Measurements from ENCODE around the gene MROH2B. TPM values are rescaled to one million over a fixed set of nuclear protein-coding genes. Genes with fewer than 3 reads are reported as not detected.

MROH2B gene
- total and polyA plus RNA-seq, 2 donors (not counting 3 experiments of a cell fraction or from before 2014, with no cell fraction given): not detected

DNA sequence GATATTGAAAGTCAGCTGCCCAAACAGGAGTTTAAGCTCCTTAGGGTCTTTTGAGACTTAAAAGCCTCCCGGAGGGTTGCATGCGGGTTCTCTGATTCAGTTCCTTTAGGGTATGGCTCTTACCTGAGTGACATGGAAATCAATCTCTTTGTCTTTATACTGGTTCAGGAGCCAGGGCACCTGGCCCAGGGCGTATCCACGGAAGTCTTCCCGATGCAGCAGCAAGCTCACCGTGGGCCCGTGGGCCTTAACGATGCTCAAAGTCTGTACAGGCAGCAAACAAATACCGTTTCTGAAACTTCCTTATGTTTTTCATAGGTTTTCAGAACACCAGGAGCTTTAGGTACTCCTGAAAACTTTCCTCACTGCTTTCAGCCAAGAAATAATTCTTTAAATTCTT is 13.2 kb downstream of the MROH2B start:
- CTCF ChIA-PET: interaction anchor here (1.5 kb wide), 1 partner anchor 9 kb away, joined by 4 read pairs; no protein-coding TSS in a partner anchor

More for the DNA sequence above, 13.2 kb downstream of the MROH2B start:
- no peak overlapping the region for H3K4me2 ChIP-seq (ENCODE audit: insufficient read depth, low read length)
- TF ChIP-seq MAX (IDR thresholded peaks at IDR 0.05; ENCODE audit: insufficient read depth, insufficient read length) (no peak), GATA2 (IDR thresholded peaks at IDR 0.05; ENCODE audit: insufficient read depth, insufficient read length, low read depth, low read length) (no peak), JUN (IDR thresholded peaks at IDR 0.05; ENCODE audit: borderline replicate concordance, insufficient read depth, insufficient read length, low read depth) (no peak), MYC (IDR thresholded peaks at IDR 0.05; ENCODE audit: low read depth, low read length) (no peak), EZH2 (IDR thresholded peaks at IDR 0.05; ENCODE audit: borderline replicate concordance, low read depth, low read length, severe bottlenecking) (no peak), POLR2AphosphoS5 (IDR thresholded peaks at IDR 0.05; ENCODE audit: insufficient read depth, low read depth, low read length) (no peak), POLR2A (IDR thresholded peaks at IDR 0.05; ENCODE audit: low read depth, low read length) (no peak), FOS (IDR thresholded peaks at IDR 0.05; ENCODE audit: borderline replicate concordance, insufficient read depth, low read length) (no peak)
- TF ChIP-seq, protein P1, sequence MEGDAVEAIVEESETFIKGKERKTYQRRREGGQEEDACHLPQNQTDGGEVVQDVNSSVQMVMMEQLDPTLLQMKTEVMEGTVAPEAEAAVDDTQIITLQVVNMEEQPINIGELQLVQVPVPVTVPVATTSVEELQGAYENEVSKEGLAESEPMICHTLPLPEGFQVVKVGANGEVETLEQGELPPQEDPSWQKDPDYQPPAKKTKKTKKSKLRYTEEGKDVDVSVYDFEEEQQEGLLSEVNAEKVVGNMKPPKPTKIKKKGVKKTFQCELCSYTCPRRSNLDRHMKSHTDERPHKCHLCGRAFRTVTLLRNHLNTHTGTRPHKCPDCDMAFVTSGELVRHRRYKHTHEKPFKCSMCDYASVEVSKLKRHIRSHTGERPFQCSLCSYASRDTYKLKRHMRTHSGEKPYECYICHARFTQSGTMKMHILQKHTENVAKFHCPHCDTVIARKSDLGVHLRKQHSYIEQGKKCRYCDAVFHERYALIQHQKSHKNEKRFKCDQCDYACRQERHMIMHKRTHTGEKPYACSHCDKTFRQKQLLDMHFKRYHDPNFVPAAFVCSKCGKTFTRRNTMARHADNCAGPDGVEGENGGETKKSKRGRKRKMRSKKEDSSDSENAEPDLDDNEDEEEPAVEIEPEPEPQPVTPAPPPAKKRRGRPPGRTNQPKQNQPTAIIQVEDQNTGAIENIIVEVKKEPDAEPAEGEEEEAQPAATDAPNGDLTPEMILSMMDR (IDR thresholded peaks at IDR 0.05; ENCODE audit: extremely low read depth in 1 of 2, insufficient read depth in 1 of 2, low read depth in 1 of 2, low read length in 2 of 2): no peak
- DNase-seq (ENCODE audit: low read depth, low spot score): no peak
- H3K9ac ChIP-seq (replicated peaks; ENCODE audit: extremely low read depth, insufficient read depth, low read length): no peak overlapping the region
- no peaks in the 10 kb centered on the region for H4K20me1 ChIP-seq (replicated peaks; ENCODE audit: control insufficient read depth, extremely low read depth, insufficient read depth, low read length)
- BruUV-seq (replicated peaks): no TSS peak
- H3K27me3 ChIP-seq (ENCODE audit: control insufficient read depth in 2 of 2, insufficient read depth in 2 of 2, low read length in 2 of 2): no peaks in the 10 kb centered on the region
- H3K9me3 ChIP-seq (replicated peaks; ENCODE audit: control insufficient read depth, insufficient read depth, low read length): no peaks in the 10 kb centered on the region
- H3K79me2 ChIP-seq (ENCODE audit: control insufficient read depth, insufficient read depth, low read length): no peaks in the 10 kb centered on the region
- H3K36me3 ChIP-seq (ENCODE audit: control insufficient read depth in 2 of 2, extremely low read depth in 1 of 2, insufficient read depth in 2 of 2, low read length in 2 of 2): no peaks in the 10 kb centered on the region
- no peak for FAIRE-seq
- dilution Hi-C loops (cut with MboI; ENCODE audit: extremely low pct_ligation_motif_present, low sequenced_read_pairs): no loop called here
- intact Hi-C loops (cut with micrococcal nuclease): no loop called here
- no peak overlapping the region for H3K27ac ChIP-seq (ENCODE audit: insufficient read depth, low read depth, low read length)
- H3K9me1 ChIP-seq (replicated peaks; ENCODE audit: control insufficient read depth, extremely low read depth, insufficient read depth, low read length): no peaks in the 10 kb centered on the region
- no peaks in the 10 kb centered on the region for H3K4me1 ChIP-seq (ENCODE audit: control insufficient read depth, extremely low read depth, insufficient read depth, low read length)
- no peak overlapping the region for H2AFZ ChIP-seq (ENCODE audit: low read depth, low read length)
- POLR2A ChIA-PET: interaction anchor here (0.6 kb wide), 1 partner anchor 25 kb away, joined by 4 read pairs; no protein-coding TSS in a partner anchor
- H3K4me3 ChIP-seq (replicated peaks in 1 of 3; ENCODE audit: insufficient read depth in 1 of 3, low read depth in 1 of 3, low read length in 3 of 3): no peak overlapping the region
